Lower leg skin (tissue), 3 donors: Measurements from ENCODE around the gene BBS9.

ENCODE experiments used
- POLR2A ChIP-seq, 2 donors: fragments of 450-650 bp; IDR thresholded peaks; one replicate each; pipeline ENCODE4 v1.6.1; 2016 to 2017; ENCODE audit warnings: antibody characterized with exemption in 2 of 2, mild to moderate bottlenecking in 1 of 2, moderate library complexity in 1 of 2
- TF ChIP-seq, protein P1 (sequence below), 3 donors: fragments of 450-650 bp; IDR thresholded peaks; one replicate each; pipeline ENCODE4 v1.5.1; 2016; ENCODE audit warnings: antibody characterized with exemption in 3 of 3, mild to moderate bottlenecking in 3 of 3, moderate library complexity in 2 of 3

DNA sequence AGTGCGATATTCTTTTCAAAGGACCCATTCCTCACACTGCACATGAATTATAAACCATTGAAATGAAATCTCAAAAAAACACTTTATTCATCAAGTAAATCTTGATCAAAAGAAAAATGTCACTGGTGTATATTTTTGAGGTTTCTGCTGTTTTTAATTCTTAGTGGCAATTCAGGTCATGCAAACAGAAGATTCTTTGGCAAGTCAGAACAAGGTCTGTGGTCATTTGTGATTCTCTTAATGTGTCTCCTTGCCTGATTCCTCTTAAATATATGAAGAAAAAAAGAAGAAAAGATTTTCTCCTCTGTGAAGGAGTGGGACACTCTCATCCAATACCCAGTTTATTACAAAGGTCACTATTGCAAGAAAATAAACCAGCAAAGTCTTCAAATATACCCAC, 467.8 kb downstream of the BBS9 start:
- TF ChIP-seq, protein P1, sequence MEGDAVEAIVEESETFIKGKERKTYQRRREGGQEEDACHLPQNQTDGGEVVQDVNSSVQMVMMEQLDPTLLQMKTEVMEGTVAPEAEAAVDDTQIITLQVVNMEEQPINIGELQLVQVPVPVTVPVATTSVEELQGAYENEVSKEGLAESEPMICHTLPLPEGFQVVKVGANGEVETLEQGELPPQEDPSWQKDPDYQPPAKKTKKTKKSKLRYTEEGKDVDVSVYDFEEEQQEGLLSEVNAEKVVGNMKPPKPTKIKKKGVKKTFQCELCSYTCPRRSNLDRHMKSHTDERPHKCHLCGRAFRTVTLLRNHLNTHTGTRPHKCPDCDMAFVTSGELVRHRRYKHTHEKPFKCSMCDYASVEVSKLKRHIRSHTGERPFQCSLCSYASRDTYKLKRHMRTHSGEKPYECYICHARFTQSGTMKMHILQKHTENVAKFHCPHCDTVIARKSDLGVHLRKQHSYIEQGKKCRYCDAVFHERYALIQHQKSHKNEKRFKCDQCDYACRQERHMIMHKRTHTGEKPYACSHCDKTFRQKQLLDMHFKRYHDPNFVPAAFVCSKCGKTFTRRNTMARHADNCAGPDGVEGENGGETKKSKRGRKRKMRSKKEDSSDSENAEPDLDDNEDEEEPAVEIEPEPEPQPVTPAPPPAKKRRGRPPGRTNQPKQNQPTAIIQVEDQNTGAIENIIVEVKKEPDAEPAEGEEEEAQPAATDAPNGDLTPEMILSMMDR (IDR thresholded peaks at IDR 0.05) = no peak
- TF ChIP-seq POLR2A (IDR thresholded peaks at IDR 0.05) = no peak
